DMS153 (cell line): Measurements from ENCODE around the gene LAMTOR3.

Source experiments
- DNase-seq: peaks from one replicate; lab custom pipeline; 2025; lab: John Stamatoyannopoulos, UW

Gene LAMTOR3

GRCh38 chr4:99894161-99894997 is at the start of gene LAMTOR3:
LAMTOR3 (minus strand) TSS chr4:99894427; CDS start chr4:99893963, 464 bp downstream.
- peak; percentile 81 for DNase-seq

GRCh38 chr4:99938243-99938753 is 44.1 kb upstream of the LAMTOR3 start:
- no peak for DNase-seq

- DNase-seq, result no peak
Measured at GRCh38 chr4:99934891-99935290, 40.7 kb upstream of the LAMTOR3 start.

- no peak for DNase-seq
Measured at GRCh38 chr4:99927566-99927965, 33.3 kb upstream of the LAMTOR3 start.

- no peak for DNase-seq
Measured at GRCh38 chr4:99921174-99921573, 26.9 kb upstream of the LAMTOR3 start.

- DNase-seq, result no peak
Measured at GRCh38 chr4:99918656-99919055, 24.4 kb upstream of the LAMTOR3 start.

- no peak for DNase-seq
Measured at GRCh38 chr4:99917575-99917974, 23.3 kb upstream of the LAMTOR3 start.

GRCh38 chr4:99915449-99915848 is 21.2 kb upstream of the LAMTOR3 start:
- DNase-seq, result no peak

GRCh38 chr4:99894998-99895397 is 771 bp upstream of the LAMTOR3 start:
- DNase-seq, result no peak

GRCh38 chr4:99893839-99894160 is 427 bp downstream of the LAMTOR3 start:
- DNase-seq, result no peak

GRCh38 chr4:99893029-99893428 is 1.2 kb downstream of the LAMTOR3 start:
- DNase-seq, result no peak

GRCh38 chr4:99891351-99891750 is 2.9 kb downstream of the LAMTOR3 start:
- DNase-seq, result no peak

GRCh38 chr4:99887837-99888236 is 6.4 kb downstream of the LAMTOR3 start:
- no peak for DNase-seq

GRCh38 chr4:99886146-99886545 is 8.1 kb downstream of the LAMTOR3 start:
- no peak for DNase-seq

GRCh38 chr4:99885687-99886086 is 8.5 kb downstream of the LAMTOR3 start:
- DNase-seq, result no peak

- DNase-seq, result no peak
Measured at GRCh38 chr4:99885063-99885664, 9.1 kb downstream of the LAMTOR3 start.

GRCh38 chr4:99879458-99879857 is 14.8 kb downstream of the LAMTOR3 start:
- no peak for DNase-seq

- DNase-seq, result no peak
Measured at GRCh38 chr4:99878604-99879003, 15.6 kb downstream of the LAMTOR3 start.

GRCh38 chr4:99876946-99877345 is 17.3 kb downstream of the LAMTOR3 start:
- DNase-seq, result no peak

GRCh38 chr4:99875071-99875470 is 19.2 kb downstream of the LAMTOR3 start:
- DNase-seq, result no peak

GRCh38 chr4:99872570-99872969 is 21.7 kb downstream of the LAMTOR3 start:
- DNase-seq, result no peak

- DNase-seq, result no peak
Measured at GRCh38 chr4:99868126-99868596, 26.1 kb downstream of the LAMTOR3 start.

- DNase-seq, result no peak
Measured at GRCh38 chr4:99863804-99864203, 30.4 kb downstream of the LAMTOR3 start.
